Embryonic facial prominence (tissue), 1 donor: ENCODE measurements around the gene DUSP7.

Source experiments
- DNase-seq: peaks from one replicate; pipeline ENCODE4 v3.0.0-alpha.2; 2016; ENCODE audit errors: extremely low spot score

Gene DUSP7

DNA sequence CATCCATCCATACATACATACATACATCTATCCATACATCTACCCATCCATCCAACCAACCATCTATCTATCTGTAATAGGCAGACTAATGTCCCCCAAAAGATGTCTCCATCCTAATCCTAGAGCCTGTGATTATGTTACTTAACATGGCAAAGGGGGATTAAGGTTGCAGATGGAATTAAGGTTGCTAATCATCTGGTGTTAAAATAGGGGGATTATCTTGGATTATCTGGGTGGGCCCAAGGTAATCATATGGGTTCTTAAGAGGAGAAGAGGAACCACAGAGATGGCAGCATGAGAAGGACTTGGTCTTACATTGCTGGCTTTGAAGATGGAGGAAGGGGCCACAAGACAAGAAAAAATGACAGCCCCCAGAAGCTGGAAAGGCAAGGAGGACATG is 45.9 kb downstream of the DUSP7 start:
- no peak for DNase-seq

DNA sequence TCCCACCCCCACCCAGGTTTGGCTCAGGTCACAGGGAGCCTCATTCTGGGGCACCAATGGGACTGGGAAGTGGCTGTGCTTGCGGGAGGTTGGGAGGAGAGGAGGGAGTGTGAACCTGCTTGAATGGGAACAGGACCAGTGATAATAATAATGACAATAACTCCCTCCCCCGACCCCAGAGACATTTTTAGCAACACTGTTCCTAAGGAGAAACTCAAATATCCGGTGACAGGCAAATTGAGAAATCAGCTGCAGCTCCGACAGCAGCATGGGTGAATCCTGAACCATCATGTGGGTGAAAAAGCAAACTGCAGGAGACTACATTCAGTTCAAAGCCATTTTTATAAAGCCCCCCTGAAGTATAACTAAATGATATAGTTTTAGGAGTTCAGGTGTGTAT is 49.1 kb downstream of the DUSP7 start:
- DNase-seq, result no peak

DNA sequence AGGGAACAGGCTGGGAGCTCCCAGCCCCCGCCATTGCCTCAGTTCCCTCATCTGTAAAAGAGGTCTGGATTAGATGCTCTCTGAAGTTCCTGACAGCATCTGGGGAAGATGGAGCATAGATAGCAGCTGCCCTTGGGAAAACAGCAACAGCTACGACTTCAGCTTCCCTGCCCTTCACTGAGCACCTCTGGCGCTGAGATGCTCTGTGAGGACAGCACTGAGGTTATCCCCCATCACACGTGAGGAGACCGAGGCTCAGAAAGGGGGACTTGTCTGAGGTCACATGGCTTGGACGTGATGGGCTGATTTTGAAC is 49.6 kb downstream of the DUSP7 start:
- no peak for DNase-seq

DNA sequence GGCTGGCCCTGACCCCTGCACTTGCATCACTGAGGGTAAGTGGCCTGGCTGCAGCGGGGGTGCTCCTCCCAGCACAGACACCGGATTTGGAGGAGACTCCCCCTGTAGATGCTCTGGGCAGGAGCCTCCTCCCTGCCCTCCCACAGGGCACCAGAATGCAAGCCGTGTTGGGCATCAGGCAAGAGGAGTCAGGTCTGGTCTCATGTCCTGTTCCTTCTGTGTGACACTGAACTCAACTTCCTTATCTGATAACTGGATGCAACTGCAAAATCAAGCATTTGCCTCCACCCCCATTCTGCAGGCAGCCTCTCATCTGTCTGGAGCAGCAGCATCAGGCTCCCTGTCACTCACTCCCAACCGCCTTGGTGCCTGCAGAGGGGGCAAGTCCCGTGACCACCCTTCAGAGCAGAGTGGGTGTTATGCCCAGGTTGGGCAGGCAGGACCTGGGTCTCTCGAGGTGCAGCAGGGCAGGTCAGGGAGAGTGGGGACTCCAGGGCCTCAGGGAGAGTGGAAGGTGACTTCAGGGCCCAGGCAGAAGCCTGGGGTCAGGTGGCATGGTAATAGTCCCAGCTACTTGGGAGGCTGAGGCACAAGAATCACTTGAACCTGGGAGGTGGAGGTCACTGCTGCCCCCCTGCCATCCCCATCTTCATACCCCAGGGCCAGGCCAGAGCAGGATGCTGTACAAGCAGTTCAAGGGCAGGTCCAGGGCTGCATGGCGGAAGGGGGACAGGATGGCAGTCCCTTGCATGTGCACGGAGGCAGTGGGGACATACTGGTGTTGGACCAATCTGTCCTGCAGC is 50.2 kb downstream of the DUSP7 start:
- DNase-seq, result no peak

DNA sequence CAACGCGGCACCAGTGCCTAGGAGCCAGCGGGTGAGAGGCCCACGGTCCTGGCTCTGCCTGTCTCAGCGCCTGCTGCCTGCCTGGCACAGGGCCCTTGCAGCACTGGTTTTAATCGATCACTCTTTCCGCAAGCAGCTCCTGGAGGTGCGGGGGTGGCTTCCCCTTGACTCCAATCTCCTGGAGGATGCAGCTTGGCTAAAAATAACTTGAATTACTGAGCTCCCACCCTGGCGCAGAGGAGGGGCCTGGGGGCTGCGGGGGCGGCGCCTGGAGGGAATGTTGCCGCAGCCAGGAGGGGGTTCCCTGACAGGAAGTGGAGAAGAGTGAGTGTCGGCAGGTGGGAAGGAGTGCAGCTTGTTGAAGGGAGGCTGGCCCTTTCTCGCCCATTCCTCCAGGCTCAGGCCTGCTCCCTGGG is 50.8 kb downstream of the DUSP7 start:
- DNase-seq, result no peak

DNA sequence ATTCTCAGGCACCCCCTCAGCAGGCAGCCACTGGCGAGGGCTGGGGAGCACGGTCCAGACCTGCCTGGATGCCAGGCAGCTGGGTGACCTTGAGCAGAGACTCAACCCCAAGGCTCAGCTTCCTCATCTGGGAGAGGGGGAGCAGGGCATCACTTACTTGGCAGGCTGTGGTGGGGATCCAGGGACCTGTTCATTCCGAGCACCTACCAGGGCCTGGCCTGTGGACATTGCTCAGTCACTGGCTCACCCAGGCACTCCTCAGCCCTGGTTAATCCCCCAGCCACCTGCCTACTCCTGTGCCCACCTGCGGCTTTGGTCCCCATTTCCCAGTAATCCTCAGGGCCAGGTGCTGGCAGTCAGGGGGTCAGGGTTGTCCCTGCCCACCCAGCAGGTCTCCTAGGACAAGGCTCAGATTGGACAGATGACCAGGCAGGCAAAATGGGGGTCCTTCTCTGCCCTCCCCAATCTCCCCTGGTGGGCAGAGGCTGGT is 51.4 kb downstream of the DUSP7 start:
- no peak for DNase-seq

DNA sequence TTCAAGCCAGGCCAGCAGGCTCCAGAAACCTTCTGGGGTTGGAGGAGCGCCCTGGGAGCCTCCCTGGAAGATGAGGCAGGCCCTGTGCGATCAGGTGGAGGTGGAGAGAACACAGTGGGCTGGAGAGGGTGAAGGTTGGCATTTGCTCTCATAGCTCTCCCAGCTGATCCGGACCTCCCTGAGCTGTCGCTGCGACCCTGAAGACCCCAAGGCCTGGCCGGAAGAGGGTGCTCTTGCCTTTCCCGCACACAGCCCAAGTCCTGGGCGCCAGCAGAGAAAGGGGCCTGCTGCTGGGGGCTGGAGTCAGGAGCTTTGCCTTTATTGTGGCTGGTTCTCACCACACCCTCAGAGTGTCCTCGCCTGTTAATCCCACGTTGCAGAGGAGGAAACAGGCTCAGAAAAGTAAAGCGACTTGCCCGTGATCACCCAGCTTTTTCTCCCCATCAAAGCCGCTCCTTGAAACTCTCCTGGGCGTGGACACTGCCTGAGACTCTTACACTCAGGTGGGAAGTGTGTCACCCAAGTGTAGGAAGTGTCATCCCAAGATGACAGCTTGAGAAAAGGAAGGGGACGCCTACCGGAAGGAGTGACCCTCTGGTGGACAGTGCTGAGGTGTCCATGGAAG is 52.1 kb downstream of the DUSP7 start:
- DNase-seq, result no peak

DNA sequence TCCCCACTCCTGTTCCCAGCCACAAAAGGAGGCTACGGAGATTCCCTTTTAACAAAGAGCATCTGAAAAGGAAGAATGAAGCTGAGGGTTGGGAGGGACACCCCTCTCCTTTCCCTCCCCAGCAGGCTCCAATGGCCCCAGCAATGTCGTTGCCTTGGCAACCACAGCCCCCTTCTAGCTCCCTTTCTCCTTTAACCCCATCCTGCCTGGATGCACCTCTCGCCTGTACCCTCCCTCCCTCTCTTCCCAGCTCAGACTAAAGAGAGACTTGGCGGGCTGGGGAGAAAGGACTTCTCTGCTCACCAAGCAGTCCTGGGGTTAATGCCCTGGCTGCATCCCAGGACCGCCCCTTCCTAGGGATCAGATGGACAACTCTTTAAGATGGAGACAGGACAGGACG is 53.6 kb downstream of the DUSP7 start:
- no peak for DNase-seq

DNA sequence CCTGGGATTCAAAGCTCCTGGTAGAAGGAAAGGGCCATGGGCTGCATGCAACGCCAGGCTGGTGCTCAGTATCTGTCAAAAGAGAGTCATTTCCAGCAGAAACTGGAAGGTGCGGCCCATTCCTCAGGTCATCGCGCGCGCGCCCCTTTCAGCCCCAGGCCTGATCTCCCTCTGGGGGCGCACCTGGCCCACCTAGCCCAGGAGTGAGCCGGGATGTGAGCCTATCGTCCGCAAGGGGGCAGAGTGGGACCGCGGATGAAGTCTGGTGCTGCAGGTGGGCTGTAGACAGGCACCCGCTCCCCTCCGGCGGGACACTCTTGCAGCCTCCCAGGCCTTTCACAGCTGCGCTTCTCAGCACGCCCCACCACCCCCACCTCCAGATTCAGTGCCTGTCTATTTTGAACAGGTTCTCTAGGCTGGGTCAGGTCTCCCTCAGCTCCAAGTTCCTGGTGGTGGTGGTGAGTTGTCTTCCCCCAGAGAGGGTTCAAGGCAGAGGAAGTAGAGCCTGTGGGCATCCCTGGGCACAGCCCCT is 54.9 kb downstream of the DUSP7 start:
- DNase-seq, result peak; percentile 40

DNA sequence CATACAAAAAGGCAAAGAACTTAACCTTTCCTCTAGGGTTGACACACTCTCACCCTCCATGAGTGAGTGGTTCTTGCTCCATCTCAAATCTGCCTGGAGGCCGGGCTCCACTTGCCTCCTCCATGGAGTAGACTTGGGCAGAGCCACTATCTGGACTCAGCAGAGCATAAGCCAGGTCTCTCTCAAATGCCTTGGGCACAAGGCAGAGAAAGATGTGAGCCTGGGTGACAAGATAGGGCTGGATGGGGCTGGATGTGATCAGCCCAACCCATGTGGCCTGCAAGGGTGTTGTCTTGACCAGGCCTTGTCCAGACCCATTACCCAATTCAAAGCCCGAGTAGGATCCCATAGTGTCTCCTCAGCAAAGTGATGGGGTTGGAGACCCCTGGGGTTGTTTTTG is 56.5 kb downstream of the DUSP7 start:
- DNase-seq, result no peak
